HepG2 (cell line): ENCODE results near the gene LRRC45. TPM values are rescaled to one million over a fixed set of nuclear protein-coding genes. Genes with fewer than 3 reads are reported as not detected.
A peak's percentile ranks its signal among the peaks of the same experiment; 100 is the strongest.

Source experiments
- EEA1 ChIP-seq: sonication (generic); formaldehyde crosslinking; IDR thresholded peaks from 2 replicates; pipeline ENCODE4 v1.5.1; 2020; ENCODE audit warnings: mild to moderate bottlenecking, missing genetic modification reagents, borderline replicate concordance
- ETS1 ChIP-seq: sonication (generic); formaldehyde crosslinking; IDR thresholded peaks from 2 replicates; pipeline ENCODE4 v1.4.0; 2020; ENCODE audit warnings: missing genetic modification reagents
- KDM1A ChIP-seq: IDR thresholded peaks from 2 replicates; pipeline ENCODE4 v1.6.1; 2016; ENCODE audit warnings: missing compliant biosample characterization
- RERE ChIP-seq: IDR thresholded peaks from 2 replicates; pipeline ENCODE4 v1.6.1; 2016; ENCODE audit warnings: low read depth, missing genetic modification reagents, missing compliant biosample characterization
- RNF2 ChIP-seq: fragments of 450-650 bp; conservative IDR thresholded peaks from 2 replicates; pipeline ENCODE4 v1.6.1; 2016; ENCODE audit warnings: low read depth
- TAF15 ChIP-seq: fragments of 200-400 bp; formaldehyde crosslinking; IDR thresholded peaks from one replicate; pipeline ENCODE4 v1.6.1; 2018; ENCODE audit warnings: mild to moderate bottlenecking, low read depth, low read length; ENCODE audit not compliant: poor library complexity, severe bottlenecking
- ZFP36 ChIP-seq: fragments of 150-350 bp; IDR thresholded peaks from 2 replicates; pipeline ENCODE4 v1.6.1; 2018; ENCODE audit warnings: borderline replicate concordance, low read length, low read depth; ENCODE audit not compliant: partially characterized antibody
- polyA plus RNA-seq, 8 experiments: library from polyadenylated mRNA; depleted of rRNA in 3 of 8; stranded (reverse) in 7 of 8; unstranded in 1 of 8; fragments of >200 nt; fragmentation: Illumina TruSeq in 4 of 8; extraction: Trizol in 4 of 8; gene quantifications; 2 replicates each; pipeline versions ENCODE4 v1.2.1 to v1.2.3, GENCODE V29; 2011 to 2016; ENCODE audit warnings: low read depth in 4 of 8, missing spikeins in 1 of 8, mixed read lengths in 1 of 8; ENCODE audit not compliant: insufficient read depth in 1 of 8
- total RNA-seq, 5 experiments: library from RNA; depleted of rRNA; stranded (reverse); fragments of >200 nt; fragmentation: Illumina TruSeq; extraction: Trizol; gene quantifications; 2 replicates each; pipeline ENCODE4 v1.2.3, GENCODE V29; 2016; ENCODE audit warnings: low read depth in 1 of 5
- TF ChIP-seq, protein P1 (sequence below): sonication (generic); formaldehyde crosslinking; IDR thresholded peaks from 2 replicates; pipeline ENCODE4 v1.4.0; 2020; ENCODE audit warnings: mild to moderate bottlenecking, missing genetic modification reagents, borderline replicate concordance
- TF ChIP-seq, protein P2 (sequence below): sonication (generic); formaldehyde crosslinking; IDR thresholded peaks from 2 replicates; pipeline ENCODE4 v1.8.0; 2022; ENCODE audit warnings: mild to moderate bottlenecking, missing genetic modification reagents, moderate library complexity

LRRC45 gene
- total and polyA plus RNA-seq, 2 of the 13 experiments (the other 11 are each of a cell fraction or from before 2014, with no cell fraction given): 11.6 to 48.1 TPM

DNA sequence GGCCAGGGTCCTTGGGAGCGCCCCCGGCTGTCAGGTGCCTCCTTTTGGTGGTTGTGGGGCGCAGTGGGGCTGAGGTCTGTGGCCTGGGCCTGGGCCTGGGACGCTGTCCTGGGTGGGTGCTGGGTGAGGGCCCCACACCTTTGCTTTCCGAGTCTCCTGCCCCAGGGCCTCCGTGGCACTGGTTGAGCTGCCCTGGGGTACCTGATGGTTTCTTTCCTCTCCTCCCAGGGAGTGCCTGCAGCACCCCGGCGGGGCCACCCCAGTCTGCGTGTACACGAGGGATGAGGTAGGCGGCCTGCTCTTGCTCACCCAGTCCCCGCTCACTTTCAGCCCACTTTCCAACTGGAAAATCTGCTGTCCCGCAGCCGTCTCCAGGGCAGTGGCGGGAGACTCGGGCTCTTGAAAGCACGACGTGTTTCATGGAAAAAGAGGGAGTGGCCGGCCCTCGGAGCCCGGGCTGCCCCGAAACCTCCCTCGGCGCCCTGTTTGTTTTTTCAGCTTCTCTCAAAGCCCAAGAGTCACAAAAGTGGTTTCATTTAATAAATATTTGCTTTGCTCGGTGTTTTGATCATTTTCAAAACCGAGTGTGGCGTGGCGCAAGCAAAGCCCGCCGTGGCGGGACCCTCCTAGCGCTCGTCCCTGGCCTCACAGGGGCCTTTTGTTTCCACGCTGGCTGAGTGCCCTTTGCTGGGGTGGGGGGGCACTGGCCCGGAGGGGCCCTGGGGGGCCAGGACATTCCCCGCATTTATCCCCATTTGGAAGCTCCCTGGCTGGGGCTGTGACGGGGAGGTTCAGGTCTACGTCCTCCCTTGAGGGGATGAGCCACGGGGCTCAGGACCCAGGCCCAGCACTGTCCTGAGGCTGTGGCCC is 28.3 kb upstream of the LRRC45 start (continued):
- TF ChIP-seq, protein P1, sequence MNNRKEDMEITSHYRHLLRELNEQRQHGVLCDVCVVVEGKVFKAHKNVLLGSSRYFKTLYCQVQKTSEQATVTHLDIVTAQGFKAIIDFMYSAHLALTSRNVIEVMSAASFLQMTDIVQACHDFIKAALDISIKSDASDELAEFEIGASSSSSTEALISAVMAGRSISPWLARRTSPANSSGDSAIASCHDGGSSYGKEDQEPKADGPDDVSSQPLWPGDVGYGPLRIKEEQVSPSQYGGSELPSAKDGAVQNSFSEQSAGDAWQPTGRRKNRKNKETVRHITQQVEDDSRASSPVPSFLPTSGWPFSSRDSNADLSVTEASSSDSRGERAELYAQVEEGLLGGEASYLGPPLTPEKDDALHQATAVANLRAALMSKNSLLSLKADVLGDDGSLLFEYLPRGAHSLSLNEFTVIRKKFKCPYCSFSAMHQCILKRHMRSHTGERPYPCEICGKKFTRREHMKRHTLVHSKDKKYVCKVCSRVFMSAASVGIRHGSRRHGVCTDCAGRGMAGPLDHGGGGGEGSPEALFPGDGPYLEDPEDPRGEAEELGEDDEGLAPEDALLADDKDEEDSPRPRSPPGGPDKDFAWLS (CRISPR knock-in tag): no peak
- no peak for TF ChIP-seq ZFP36
- no peak for TF ChIP-seq RNF2
- TF ChIP-seq ETS1 (CRISPR knock-in tag): peak; percentile 61; the same call in 1 of the 2 replicates
- 0 out of 2 replicates have a peak, but pooled peaks have one; percentile 11 for TF ChIP-seq EEA1
- TF ChIP-seq RERE (CRISPR knock-in tag): no peak
- no peak for TF ChIP-seq KDM1A
- peak; percentile 73 for TF ChIP-seq TAF15
- TF ChIP-seq, protein P2, sequence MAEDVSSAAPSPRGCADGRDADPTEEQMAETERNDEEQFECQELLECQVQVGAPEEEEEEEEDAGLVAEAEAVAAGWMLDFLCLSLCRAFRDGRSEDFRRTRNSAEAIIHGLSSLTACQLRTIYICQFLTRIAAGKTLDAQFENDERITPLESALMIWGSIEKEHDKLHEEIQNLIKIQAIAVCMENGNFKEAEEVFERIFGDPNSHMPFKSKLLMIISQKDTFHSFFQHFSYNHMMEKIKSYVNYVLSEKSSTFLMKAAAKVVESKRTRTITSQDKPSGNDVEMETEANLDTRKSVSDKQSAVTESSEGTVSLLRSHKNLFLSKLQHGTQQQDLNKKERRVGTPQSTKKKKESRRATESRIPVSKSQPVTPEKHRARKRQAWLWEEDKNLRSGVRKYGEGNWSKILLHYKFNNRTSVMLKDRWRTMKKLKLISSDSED (CRISPR knock-in tag): peak; percentile 83; the same call in 1 of the 2 replicates
